ENCODE data around the gene CIT.

- TF ChIP-seq ZNF280D (tag by site-specific recombination; IDR thresholded peaks at IDR 0.05): no peak
- no peak for TF ChIP-seq REST (tag by site-specific recombination; IDR thresholded peaks at IDR 0.05)
- TF ChIP-seq CTCF (tag by site-specific recombination; IDR thresholded peaks at IDR 0.05): no peak
- no peak for TF ChIP-seq GLI4 (tag by site-specific recombination; IDR thresholded peaks at IDR 0.05)
These were observed 8.1 kb downstream of the CIT start for GRCh38 chr12:119868992-119869391.
